MM.1S (cell line): ENCODE measurements around the gene RPL22L1.

Experiments used
- DNase-seq: peaks from one replicate; pipeline ENCODE4 v3.0.0-alpha.2; 2015
- H2AFZ ChIP-seq: fragments of 300-600 bp; sonication (generic); 2 replicates; pipeline ENCODE4 v1.6.0; 2016; ENCODE audit warnings: antibody characterized with exemption, low read length
- H3F3A ChIP-seq: fragments of 300-600 bp; sonication (generic); 2 replicates; pipeline ENCODE4 v1.6.1; 2016; ENCODE audit warnings: mild to moderate bottlenecking, antibody characterized with exemption, low read length, moderate library complexity, mixed read lengths; ENCODE audit not compliant: insufficient read depth
- H3K27ac ChIP-seq: fragments of 300-600 bp; sonication (generic); 2 replicates; pipeline ENCODE4 v1.5.1; 2016; ENCODE audit warnings: mild to moderate bottlenecking, low read length
- H3K27me3 ChIP-seq: fragments of 300-600 bp; sonication (generic); replicated peaks from 2 replicates; pipeline ENCODE4 v1.6.0; 2016; ENCODE audit warnings: low read length; ENCODE audit not compliant: insufficient read depth
- H3K36me3 ChIP-seq: fragments of 300-600 bp; sonication (generic); replicated peaks from 2 replicates; pipeline ENCODE4 v1.6.1; 2016; ENCODE audit warnings: mild to moderate bottlenecking, low read length, mixed read lengths; ENCODE audit not compliant: insufficient read depth
- H3K4me1 ChIP-seq: fragments of 300-600 bp; sonication (generic); 2 replicates; pipeline ENCODE4 v1.6.1; 2016; ENCODE audit warnings: low read length, mixed read lengths
- H3K4me2 ChIP-seq: fragments of 300-600 bp; sonication (generic); 2 replicates; pipeline ENCODE4 v1.6.0; 2016; ENCODE audit warnings: low read depth, low read length
- H3K4me3 ChIP-seq: fragments of 300-600 bp; sonication (generic); 2 replicates; pipeline ENCODE4 v1.5.1; 2016; ENCODE audit warnings: low read length, mixed read lengths
- H3K79me2 ChIP-seq: fragments of 300-600 bp; sonication (generic); 2 replicates; pipeline ENCODE4 v1.6.1; 2016; ENCODE audit warnings: mixed run types, low read length, mixed read lengths
- H3K9ac ChIP-seq: fragments of 300-600 bp; sonication (generic); 2 replicates; pipeline ENCODE4 v1.6.1; 2016; ENCODE audit warnings: low read length, mixed read lengths
- H3K9me2 ChIP-seq: fragments of 300-600 bp; sonication (generic); replicated peaks from 2 replicates; pipeline ENCODE4 v1.6.1; 2016; ENCODE audit warnings: mild to moderate bottlenecking, low read length, mixed read lengths; ENCODE audit not compliant: insufficient read depth
- H3K9me3 ChIP-seq: fragments of 300-600 bp; sonication (generic); replicated peaks from 2 replicates; pipeline ENCODE4 v1.6.1; 2016; ENCODE audit warnings: mild to moderate bottlenecking, low read length, mixed read lengths; ENCODE audit not compliant: insufficient read depth
- H4K20me1 ChIP-seq: fragments of 300-600 bp; sonication (generic); 2 replicates; pipeline ENCODE4 v1.6.1; 2016; ENCODE audit warnings: mild to moderate bottlenecking, low read length, moderate library complexity, mixed read lengths; ENCODE audit not compliant: insufficient read depth
- CTCF ChIP-seq: fragments of 300-600 bp; sonication (generic); IDR thresholded peaks from 2 replicates; pipeline ENCODE4 v1.5.1; 2016; ENCODE audit warnings: antibody characterized with exemption, low read length, mixed read lengths
- EZH2 ChIP-seq: fragments of 300-600 bp; sonication (generic); optimal IDR thresholded peaks from 2 replicates; pipeline ENCODE3; 2017; ENCODE audit warnings: low read depth, mild to moderate bottlenecking, antibody characterized with exemption, low read length, mixed read lengths
- EZH2phosphoT487 ChIP-seq: fragments of 300-600 bp; sonication (generic); IDR thresholded peaks from 2 replicates; pipeline ENCODE4 v1.6.1; 2018; ENCODE audit warnings: antibody characterized with exemption, low read length

Gene RPL22L1

DNA sequence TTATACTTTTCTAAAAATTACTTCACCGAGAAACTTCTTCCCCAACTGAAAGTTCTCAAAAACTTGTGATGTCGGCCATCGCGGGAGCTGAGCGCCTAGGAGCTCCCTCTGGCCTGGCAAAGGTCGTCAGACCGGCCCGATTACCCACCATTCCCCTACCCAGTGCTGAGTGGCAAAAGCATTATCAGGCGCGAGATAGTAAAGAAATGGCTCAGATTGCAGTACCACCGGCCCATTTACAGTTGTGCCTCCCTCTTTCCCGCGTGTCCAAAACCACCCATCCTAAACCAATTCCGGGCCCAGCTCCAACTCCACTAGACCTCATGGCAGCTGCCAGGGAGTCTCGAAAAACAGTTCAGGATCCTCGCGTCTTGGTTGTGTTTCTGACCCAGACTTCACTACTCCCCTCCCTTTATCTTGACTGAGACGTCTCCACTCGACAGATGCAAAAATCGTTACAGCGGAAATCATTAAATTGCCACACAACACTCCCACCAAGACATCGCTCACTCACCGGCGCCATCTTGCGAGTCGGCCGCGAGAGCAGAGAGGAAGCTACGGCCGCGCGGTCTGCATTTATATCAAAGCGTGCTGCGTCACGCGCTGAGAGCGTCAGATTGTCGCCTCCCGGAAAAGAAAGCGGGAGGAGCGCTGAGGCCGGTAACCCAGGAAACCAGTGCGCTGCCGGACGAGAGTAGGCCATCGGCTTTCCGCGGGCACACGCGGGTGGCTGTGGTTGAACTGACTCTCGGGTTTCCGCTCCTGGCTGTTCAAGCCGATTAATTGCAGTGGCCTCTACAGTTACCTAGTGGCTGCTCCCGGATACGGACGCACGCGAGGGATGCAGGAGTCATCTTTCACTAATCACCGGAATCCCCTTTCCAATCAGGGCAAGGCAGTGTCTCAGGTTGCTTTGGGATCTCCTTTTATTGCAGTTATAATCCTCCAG, at the start of gene RPL22L1:
Gene RPL22L1 (minus strand): TSS at position 551 of the 949 bp plus-strand sequence. CDS start 28 bp downstream, at position 523.
- Histone ChIP-seq H3K36me3 (peaks cover 13% of the 10 kb centered on the region), H3F3A (peaks cover 54% of the 10 kb centered on the region), H3K27ac (peak within 1 kb of the TSS; percentile 78), H4K20me1 (peaks cover 23% of the 10 kb centered on the region; the same call in 1 of the 2 replicates), H3K27me3 (no peaks in the 10 kb centered on the region), H3K9me2 (no peaks in the 10 kb centered on the region), H3K79me2 (peaks cover 28% of the 10 kb centered on the region), H2AFZ (peak within 1 kb of the TSS; percentile 66), H3K4me1 (peaks cover 8% of the 10 kb centered on the region), H3K9ac (peak within 1 kb of the TSS; percentile 94), H3K4me2 (peak within 1 kb of the TSS; percentile 70), H3K4me3 (peak within 1 kb of the TSS; percentile 88), H3K9me3 (no peaks in the 10 kb centered on the region)
- DNase-seq: peak; percentile 100
- peak; percentile 18; the same call in 1 of the 2 replicates for TF ChIP-seq CTCF
- no peak for TF ChIP-seq EZH2phosphoT487
- TF ChIP-seq EZH2: no peak

DNA sequence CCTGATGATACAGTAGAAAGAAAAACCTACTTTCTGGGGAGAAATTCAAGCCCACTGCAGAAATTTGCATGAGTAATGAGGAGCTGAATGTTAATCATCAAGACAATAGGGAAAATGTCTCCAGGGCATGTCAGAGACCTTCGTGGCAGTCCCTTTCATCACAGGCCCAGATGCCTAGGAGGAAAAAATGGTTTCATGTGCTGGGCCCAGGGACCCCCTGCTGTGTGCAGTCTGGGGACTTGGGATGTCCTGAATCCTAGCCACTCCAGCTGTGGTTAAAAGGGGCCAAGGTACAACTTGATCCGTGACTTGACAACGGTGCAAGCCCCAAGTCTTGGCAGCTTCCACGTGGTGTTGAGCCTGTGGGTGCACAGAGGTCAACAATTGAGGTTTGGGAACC, 48.7 kb upstream of the RPL22L1 start:
- Histone ChIP-seq H3K9me3 (no peaks in the 10 kb centered on the region), H3K27ac (no peak overlapping the region), H3K9ac (no peak overlapping the region), H3F3A (no peaks in the 10 kb centered on the region), H3K4me1 (no peaks in the 10 kb centered on the region), H4K20me1 (no peaks in the 10 kb centered on the region), H3K79me2 (no peaks in the 10 kb centered on the region), H3K4me2 (no peak overlapping the region), H3K9me2 (no peaks in the 10 kb centered on the region), H3K27me3 (no peaks in the 10 kb centered on the region), H3K36me3 (no peaks in the 10 kb centered on the region), H3K4me3 (no peak overlapping the region), H2AFZ (no peak overlapping the region)
- no peak for DNase-seq
- TF ChIP-seq CTCF (no peak), EZH2 (no peak), EZH2phosphoT487 (no peak)

DNA sequence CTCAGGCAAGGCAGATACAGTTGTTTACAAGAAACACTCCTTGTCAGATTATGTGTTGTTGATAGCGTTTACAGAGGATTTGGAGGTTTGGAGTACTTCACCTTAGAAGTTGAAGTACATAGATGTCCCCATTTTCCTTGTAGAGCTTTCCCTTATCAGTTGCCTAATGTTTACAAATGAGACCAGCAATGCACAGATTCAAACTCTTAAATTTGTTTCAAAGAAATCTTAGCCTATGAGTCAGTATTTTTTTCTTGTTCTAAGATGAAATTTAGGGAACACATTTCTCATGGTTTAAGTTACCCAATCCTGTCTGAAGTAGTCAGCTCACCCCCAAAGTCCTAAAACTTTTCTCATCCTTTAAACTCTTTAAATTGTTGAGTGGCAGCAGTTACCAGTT, 44.7 kb upstream of the RPL22L1 start:
- H3F3A ChIP-seq: no peaks in the 10 kb centered on the region
- no peaks in the 10 kb centered on the region for H3K27me3 ChIP-seq
- no peaks in the 10 kb centered on the region for H3K79me2 ChIP-seq
- no peaks in the 10 kb centered on the region for H3K9me2 ChIP-seq
- no peak overlapping the region for H3K9ac ChIP-seq
- no peak overlapping the region for H3K4me2 ChIP-seq
- H3K36me3 ChIP-seq: no peaks in the 10 kb centered on the region
- no peak overlapping the region for H2AFZ ChIP-seq
- DNase-seq: no peak
- no peak overlapping the region for H3K4me3 ChIP-seq
- TF ChIP-seq CTCF: no peak
- no peak for TF ChIP-seq EZH2phosphoT487
- no peak for TF ChIP-seq EZH2
- H3K4me1 ChIP-seq: no peaks in the 10 kb centered on the region
- no peak overlapping the region for H3K27ac ChIP-seq
- H3K9me3 ChIP-seq: no peaks in the 10 kb centered on the region
- H4K20me1 ChIP-seq: no peaks in the 10 kb centered on the region
